ENCODE data around the gene COX6A1.

COX6A1 gene

DNA sequence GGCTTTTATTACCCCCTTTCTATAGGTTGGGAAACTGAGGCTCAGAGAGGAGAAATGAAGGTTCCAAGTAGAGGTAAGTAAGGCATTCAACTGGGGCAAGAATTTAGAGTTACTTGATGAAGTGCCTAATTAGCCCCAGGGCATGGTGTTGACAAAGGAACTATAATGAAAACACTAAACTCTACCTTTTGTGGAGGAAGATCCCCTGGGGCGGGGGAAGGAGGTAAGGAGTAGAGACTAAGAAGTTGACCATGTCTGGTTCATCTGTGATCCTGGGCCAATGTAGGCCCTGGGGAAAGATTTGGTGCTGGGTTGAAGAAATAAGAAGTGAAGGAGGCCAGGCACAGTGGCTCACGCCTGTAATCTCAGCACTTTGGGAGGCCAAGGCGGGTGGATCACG is 16.2 kb upstream of the COX6A1 start:
- Histone ChIP-seq H3K23ac (ENCODE audit: low read length) (no peak overlapping the region), H3K79me1 (ENCODE audit: low read length) (no peaks in the 10 kb centered on the region), H2BK120ac (ENCODE audit: low read depth, low read length) (no peak overlapping the region), H2BK5ac (ENCODE audit: low read length) (no peak overlapping the region), H3K27ac (ENCODE audit: low read depth, low read length) (no peak overlapping the region), H2BK15ac (replicated peaks; ENCODE audit: low read depth) (no peak overlapping the region), H3K4me3 (ENCODE audit: low read length) (no peak overlapping the region), H3K4ac (ENCODE audit: low read depth, low read length) (no peak overlapping the region), H3K27me3 (ENCODE audit: insufficient read depth, low read length, poor library complexity) (no peaks in the 10 kb centered on the region), H3K56ac (ENCODE audit: low read length) (no peak overlapping the region), H3K18ac (ENCODE audit: low read length) (no peak overlapping the region), H3K4me1 (ENCODE audit: control insufficient read depth, low read depth, low read length) (no peaks in the 10 kb centered on the region), H4K5ac (ENCODE audit: low read length) (no peak overlapping the region), H3K4me2 (ENCODE audit: low read length) (no peak overlapping the region), H3K9ac (ENCODE audit: low read length) (no peak overlapping the region), H4K8ac (ENCODE audit: low read depth, low read length) (no peak overlapping the region), H3K79me2 (ENCODE audit: control insufficient read depth, insufficient read depth, low read length) (no peaks in the 10 kb centered on the region), H3K36me3 (ENCODE audit: control insufficient read depth, insufficient read depth, low read length) (no peaks in the 10 kb centered on the region), H2AK5ac (ENCODE audit: low read length) (no peak overlapping the region)
- peak; percentile 82 for DNase-seq
- WGBS (ENCODE audit: extremely low coverage, insufficient coverage, low lambda C conversion rate): no CpG with 5 or more reads among the region's 4 CpGs

DNA sequence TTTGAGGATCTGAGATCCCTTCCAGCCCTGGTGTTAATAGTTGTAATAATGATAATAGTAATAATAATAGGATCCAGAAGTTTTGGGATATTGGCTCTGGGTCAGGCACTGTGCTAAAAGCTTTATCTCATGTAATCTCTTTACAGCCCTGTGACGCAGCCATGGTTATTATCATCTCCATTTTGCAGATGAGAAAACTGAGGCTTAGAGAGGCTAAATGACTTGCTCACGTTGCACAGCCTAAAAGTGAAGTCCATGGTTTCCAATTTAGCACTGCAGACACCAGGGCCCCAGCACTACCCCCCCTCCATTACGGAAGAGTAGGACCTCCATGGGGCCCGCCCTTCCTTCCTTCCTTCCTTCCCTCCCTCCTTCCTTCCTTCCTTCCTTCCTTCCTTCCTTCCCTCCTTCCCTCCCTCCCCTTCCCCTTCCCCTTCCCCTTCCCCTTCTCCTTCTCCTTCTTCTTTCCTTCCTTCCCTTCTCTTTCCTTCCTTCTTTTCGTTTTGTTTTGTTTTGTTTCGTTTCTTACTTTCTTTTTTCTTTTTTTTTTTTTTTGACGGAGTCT is 14.9 kb upstream of the COX6A1 start:
- no peaks in the 10 kb centered on the region for H3K36me3 ChIP-seq (ENCODE audit: control insufficient read depth, insufficient read depth, low read length)
- no peak overlapping the region for H3K27ac ChIP-seq (ENCODE audit: low read depth, low read length)
- no peak overlapping the region for H3K23ac ChIP-seq (ENCODE audit: low read length)
- H2AK5ac ChIP-seq (ENCODE audit: low read length): no peak overlapping the region
- WGBS (ENCODE audit: extremely low coverage, insufficient coverage, low lambda C conversion rate): no CpG with 5 or more reads among the region's 7 CpGs
- H3K79me1 ChIP-seq (ENCODE audit: low read length): no peaks in the 10 kb centered on the region
- H4K5ac ChIP-seq (ENCODE audit: low read length): no peak overlapping the region
- H2BK15ac ChIP-seq (replicated peaks; ENCODE audit: low read depth): no peak overlapping the region
- H3K4me1 ChIP-seq (ENCODE audit: control insufficient read depth, low read depth, low read length): no peaks in the 10 kb centered on the region
- no peak overlapping the region for H4K8ac ChIP-seq (ENCODE audit: low read depth, low read length)
- H3K4me3 ChIP-seq (ENCODE audit: low read length): no peak overlapping the region
- H3K79me2 ChIP-seq (ENCODE audit: control insufficient read depth, insufficient read depth, low read length): no peaks in the 10 kb centered on the region
- H3K27me3 ChIP-seq (ENCODE audit: insufficient read depth, low read length, poor library complexity): no peaks in the 10 kb centered on the region
- H3K18ac ChIP-seq (ENCODE audit: low read length): no peak overlapping the region
- H3K9ac ChIP-seq (ENCODE audit: low read length): no peak overlapping the region
- no peak for DNase-seq
- H3K56ac ChIP-seq (ENCODE audit: low read length): no peak overlapping the region
- no peak overlapping the region for H2BK5ac ChIP-seq (ENCODE audit: low read length)
- H2BK120ac ChIP-seq (ENCODE audit: low read depth, low read length): no peak overlapping the region
- H3K4me2 ChIP-seq (ENCODE audit: low read length): no peak overlapping the region
- no peak overlapping the region for H3K4ac ChIP-seq (ENCODE audit: low read depth, low read length)

DNA sequence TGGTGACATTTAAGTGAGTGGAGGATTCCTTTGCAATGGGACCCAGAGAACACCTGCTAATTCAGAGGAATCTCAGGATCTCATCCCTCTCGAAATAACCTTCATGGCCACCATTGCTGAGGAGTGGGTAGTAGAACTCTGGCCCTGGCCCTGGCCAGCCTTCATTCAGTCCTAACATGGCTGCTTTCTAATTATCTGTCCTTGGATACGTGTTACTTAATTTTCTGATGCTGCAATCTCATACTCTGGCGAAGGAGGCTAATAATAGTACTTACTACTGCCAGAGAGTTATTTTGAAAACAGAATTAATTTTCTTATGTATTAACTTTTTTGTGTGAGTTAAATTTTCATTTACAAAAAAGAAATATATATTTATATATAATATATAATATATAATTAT is 12.1 kb upstream of the COX6A1 start:
- H3K27ac ChIP-seq (ENCODE audit: low read depth, low read length): no peak overlapping the region
- H2BK5ac ChIP-seq (ENCODE audit: low read length): no peak overlapping the region
- H3K56ac ChIP-seq (ENCODE audit: low read length): no peak overlapping the region
- no peak overlapping the region for H3K18ac ChIP-seq (ENCODE audit: low read length)
- H3K23ac ChIP-seq (ENCODE audit: low read length): no peak overlapping the region
- H3K36me3 ChIP-seq (ENCODE audit: control insufficient read depth, insufficient read depth, low read length): no peaks in the 10 kb centered on the region
- H3K4me1 ChIP-seq (ENCODE audit: control insufficient read depth, low read depth, low read length): no peaks in the 10 kb centered on the region
- WGBS (ENCODE audit: extremely low coverage, insufficient coverage, low lambda C conversion rate): no CpG with 5 or more reads among the region's 3 CpGs
- no peak overlapping the region for H4K8ac ChIP-seq (ENCODE audit: low read depth, low read length)
- no peak overlapping the region for H3K9ac ChIP-seq (ENCODE audit: low read length)
- H3K4ac ChIP-seq (ENCODE audit: low read depth, low read length): no peak overlapping the region
- no peak overlapping the region for H2AK5ac ChIP-seq (ENCODE audit: low read length)
- no peaks in the 10 kb centered on the region for H3K79me2 ChIP-seq (ENCODE audit: control insufficient read depth, insufficient read depth, low read length)
- DNase-seq: no peak
- H3K79me1 ChIP-seq (ENCODE audit: low read length): no peaks in the 10 kb centered on the region
- no peak overlapping the region for H4K5ac ChIP-seq (ENCODE audit: low read length)
- no peak overlapping the region for H3K4me3 ChIP-seq (ENCODE audit: low read length)
- no peak overlapping the region for H2BK120ac ChIP-seq (ENCODE audit: low read depth, low read length)
- no peaks in the 10 kb centered on the region for H3K27me3 ChIP-seq (ENCODE audit: insufficient read depth, low read length, poor library complexity)
- no peak overlapping the region for H3K4me2 ChIP-seq (ENCODE audit: low read length)
- H2BK15ac ChIP-seq (replicated peaks; ENCODE audit: low read depth): no peak overlapping the region

DNA sequence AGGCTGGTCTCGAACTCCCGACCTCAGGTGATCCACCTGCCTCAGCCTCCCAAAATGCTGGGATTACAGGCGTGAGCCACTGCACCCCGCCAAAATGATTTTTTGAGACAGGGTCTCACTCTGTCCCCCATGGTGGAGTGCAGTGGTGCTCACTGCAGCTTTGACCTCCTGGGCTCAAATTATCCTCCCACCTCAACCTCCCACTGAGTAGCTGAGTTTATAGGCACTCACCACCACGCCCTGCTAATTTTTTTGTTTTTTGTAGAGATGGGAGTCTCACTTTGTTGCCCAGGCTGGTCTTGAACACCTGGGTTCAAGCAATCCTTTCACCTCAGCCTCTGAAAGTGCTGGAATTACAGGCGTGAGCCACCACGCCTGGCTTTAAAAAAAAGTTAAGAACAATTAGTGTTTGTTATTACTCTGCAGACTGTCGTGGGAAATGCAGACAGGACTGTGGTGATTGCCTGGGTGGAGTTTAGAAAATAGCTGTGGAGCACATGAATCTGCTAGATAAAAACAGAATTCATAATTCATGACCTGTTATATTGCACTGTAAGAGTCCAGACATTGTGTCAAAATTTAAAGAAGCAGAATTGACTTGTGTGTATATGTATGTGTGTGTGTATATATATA is 9.2 kb upstream of the COX6A1 start:
- Histone ChIP-seq H3K4me1 (ENCODE audit: control insufficient read depth, low read depth, low read length) (no peaks in the 10 kb centered on the region), H2BK5ac (ENCODE audit: low read length) (no peak overlapping the region), H3K56ac (ENCODE audit: low read length) (no peak overlapping the region), H3K18ac (ENCODE audit: low read length) (no peak overlapping the region), H3K36me3 (ENCODE audit: control insufficient read depth, insufficient read depth, low read length) (no peaks in the 10 kb centered on the region), H3K9ac (ENCODE audit: low read length) (no peak overlapping the region), H2BK15ac (replicated peaks; ENCODE audit: low read depth) (no peak overlapping the region), H3K79me1 (ENCODE audit: low read length) (no peaks in the 10 kb centered on the region), H2BK120ac (ENCODE audit: low read depth, low read length) (no peak overlapping the region), H3K23ac (ENCODE audit: low read length) (no peak overlapping the region), H3K27ac (ENCODE audit: low read depth, low read length) (no peak overlapping the region), H4K5ac (ENCODE audit: low read length) (no peak overlapping the region), H3K79me2 (ENCODE audit: control insufficient read depth, insufficient read depth, low read length) (no peaks in the 10 kb centered on the region), H2AK5ac (ENCODE audit: low read length) (no peak overlapping the region), H3K4me3 (ENCODE audit: low read length) (no peak overlapping the region), H3K27me3 (ENCODE audit: insufficient read depth, low read length, poor library complexity) (no peaks in the 10 kb centered on the region), H3K4me2 (ENCODE audit: low read length) (no peak overlapping the region), H4K8ac (ENCODE audit: low read depth, low read length) (no peak overlapping the region), H3K4ac (ENCODE audit: low read depth, low read length) (no peak overlapping the region)
- WGBS (ENCODE audit: extremely low coverage, insufficient coverage, low lambda C conversion rate): no CpG with 5 or more reads among the region's 8 CpGs
- DNase-seq: no peak

DNA sequence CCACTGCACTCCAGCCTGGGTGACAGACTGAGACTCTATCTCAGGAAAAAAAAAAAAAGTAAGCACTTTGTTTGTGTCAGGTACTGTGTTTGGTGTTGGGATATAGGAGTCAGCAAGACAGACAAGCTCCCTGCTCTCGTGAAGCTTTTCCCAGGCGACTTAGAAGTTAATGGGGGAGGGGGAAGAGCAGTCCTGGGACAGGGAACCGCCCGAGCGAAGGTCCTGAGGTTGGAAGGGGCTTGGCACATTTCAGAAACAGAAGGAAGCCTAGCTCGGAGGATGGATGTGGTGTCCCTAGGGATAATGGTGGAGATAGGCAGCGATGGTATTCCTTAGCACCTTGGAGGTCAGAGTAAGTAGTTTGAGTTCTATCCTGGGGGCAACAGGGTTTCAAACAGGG is 8.5 kb upstream of the COX6A1 start:
- no peak overlapping the region for H3K4ac ChIP-seq (ENCODE audit: low read depth, low read length)
- H3K56ac ChIP-seq (ENCODE audit: low read length): no peak overlapping the region
- WGBS (ENCODE audit: extremely low coverage, insufficient coverage, low lambda C conversion rate): no CpG with 5 or more reads among the region's 7 CpGs
- no peaks in the 10 kb centered on the region for H3K79me1 ChIP-seq (ENCODE audit: low read length)
- no peak overlapping the region for H3K18ac ChIP-seq (ENCODE audit: low read length)
- no peak overlapping the region for H3K9ac ChIP-seq (ENCODE audit: low read length)
- no peak overlapping the region for H4K5ac ChIP-seq (ENCODE audit: low read length)
- H4K8ac ChIP-seq (ENCODE audit: low read depth, low read length): no peak overlapping the region
- no peak overlapping the region for H3K23ac ChIP-seq (ENCODE audit: low read length)
- H2AK5ac ChIP-seq (ENCODE audit: low read length): no peak overlapping the region
- no peaks in the 10 kb centered on the region for H3K4me1 ChIP-seq (ENCODE audit: control insufficient read depth, low read depth, low read length)
- H3K4me2 ChIP-seq (ENCODE audit: low read length): no peak overlapping the region
- H2BK15ac ChIP-seq (replicated peaks; ENCODE audit: low read depth): no peak overlapping the region
- no peak for DNase-seq
- no peaks in the 10 kb centered on the region for H3K27me3 ChIP-seq (ENCODE audit: insufficient read depth, low read length, poor library complexity)
- H3K27ac ChIP-seq (ENCODE audit: low read depth, low read length): no peak overlapping the region
- H3K4me3 ChIP-seq (ENCODE audit: low read length): no peak overlapping the region
- no peaks in the 10 kb centered on the region for H3K36me3 ChIP-seq (ENCODE audit: control insufficient read depth, insufficient read depth, low read length)
- H2BK5ac ChIP-seq (ENCODE audit: low read length): no peak overlapping the region
- no peaks in the 10 kb centered on the region for H3K79me2 ChIP-seq (ENCODE audit: control insufficient read depth, insufficient read depth, low read length)
- no peak overlapping the region for H2BK120ac ChIP-seq (ENCODE audit: low read depth, low read length)
